Body of pancreas (tissue), 4 donors: ENCODE data around the gene PROZ. TPM values are rescaled to one million over a fixed set of nuclear protein-coding genes. Genes with fewer than 3 reads are reported as not detected.
A peak's percentile ranks its signal among the peaks of the same experiment; 100 is the strongest.

Experiments used
- ATAC-seq: fragments of 150-250 bp; one replicate; pipeline ENCODE4 v1.9.1; 2016
- DNase-seq, 4 donors: peaks; one replicate each; pipeline ENCODE4 v3.0.0-alpha.2; 2019
- H3K27ac ChIP-seq, 4 donors: fragments of 200-600 bp; sonication (generic); 1 replicate in 3 of 4; 2 replicates in 1 of 4; pipeline versions ENCODE4 v1.5.1 to v1.6.1; 2016 to 2019; ENCODE audit warnings: mild to moderate bottlenecking in 1 of 4, mixed read lengths in 1 of 4, moderate library complexity in 1 of 4
- H3K27me3 ChIP-seq, 2 donors: fragments of 200-600 bp; sonication (generic); one replicate each; pipeline ENCODE4 v1.6.0; 2016; ENCODE audit warnings: mild to moderate bottlenecking in 1 of 2
- H3K36me3 ChIP-seq, 2 donors: fragments of 200-600 bp; sonication (generic); replicated peaks in 1 of 2; 2 replicates each; pipeline ENCODE4 v1.5.1; 2016; ENCODE audit warnings: low read depth in 2 of 2; ENCODE audit not compliant: insufficient read depth in 1 of 2
- H3K4me1 ChIP-seq: fragments of 200-600 bp; sonication (generic); one replicate; pipeline ENCODE4 v1.6.0; 2016
- H3K4me3 ChIP-seq, 2 donors: fragments of 200-600 bp; sonication (generic); 1 replicate in 1 of 2; 2 replicates in 1 of 2; pipeline ENCODE4 v1.5.1; 2016 to 2019
- H3K9me3 ChIP-seq, 3 donors: fragments of 200-600 bp; sonication (generic); 1 replicate in 2 of 3; 2 replicates in 1 of 3; pipeline ENCODE4 v1.5.1; 2016
- POLR2A ChIP-seq, 3 donors: fragments of 450-650 bp; IDR thresholded peaks; one replicate each; pipeline ENCODE4 v1.6.1; 2016; ENCODE audit warnings: antibody characterized with exemption in 3 of 3, mild to moderate bottlenecking in 2 of 3
- WGBS, 2 donors: methylation state at CpG; one replicate each; pipeline ENCODE4 v1.1.5; 2017; 5-methylcytosine and 5-hydroxymethylcytosine counted together
- intact Hi-C: fragments of 100-400 bp; cut with DNase I; formaldehyde crosslinking; loops from one replicate; pipeline ENCODE4 v1.15.1; 2023
- total RNA-seq, 2 donors: library from RNA; depleted of rRNA; stranded (reverse); fragments of >200 nt; gene quantifications; one replicate each; pipeline ENCODE4 v1.1.0, GENCODE V29; 2016
- TF ChIP-seq, protein P1 (sequence below), 7 experiments: fragments of 450-650 bp in 4 of 7; fragments of 200-600 bp in 3 of 7; sonication (generic) in 3 of 7; IDR thresholded peaks; one replicate each; pipeline ENCODE4 v1.5.1; 2016 to 2019; ENCODE audit warnings: antibody characterized with exemption in 7 of 7

The PROZ gene
- total RNA-seq, 2 donors from 2014 or later = not detected

DNA sequence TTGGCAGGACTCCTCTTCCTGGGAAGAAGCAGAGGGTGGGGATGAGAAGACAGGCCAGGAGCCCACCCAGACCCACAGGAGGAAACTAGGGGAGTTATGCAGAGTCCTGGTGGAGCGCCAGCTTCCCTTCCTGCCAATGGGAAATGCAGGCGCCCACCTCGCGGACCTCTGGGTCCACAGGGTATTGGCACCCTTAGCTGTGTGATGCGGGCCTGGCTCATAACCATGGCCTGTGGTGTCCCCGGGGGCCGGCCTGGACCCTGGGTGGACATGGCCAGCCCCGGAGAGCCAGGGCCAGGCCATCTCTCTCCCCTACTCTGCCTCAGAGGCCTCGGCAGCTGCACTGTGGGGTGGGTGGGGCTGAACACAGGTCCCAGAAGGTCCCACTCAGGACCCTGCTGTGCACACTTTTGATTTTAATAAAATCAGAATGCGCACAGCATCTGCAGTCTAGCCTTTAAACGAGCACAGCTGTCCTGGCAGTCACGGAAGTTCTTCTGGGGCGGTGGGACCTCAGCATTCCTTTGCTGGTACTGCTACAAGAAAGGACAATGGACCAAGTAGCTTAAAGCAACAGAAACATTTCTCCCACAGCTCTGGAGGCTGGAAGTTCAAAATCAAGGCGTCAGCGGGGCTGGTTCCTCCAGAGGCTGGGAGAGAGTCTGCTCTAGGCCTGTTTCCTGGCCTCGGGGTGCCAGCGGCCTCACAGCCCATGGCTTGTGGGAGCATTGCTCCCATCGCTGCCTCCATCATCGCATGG lies 34.1 kb upstream of the PROZ start:
- 92 to 96% methylated on average over 12 to 19 of the region's 19 CpGs for WGBS, 2 donors

DNA sequence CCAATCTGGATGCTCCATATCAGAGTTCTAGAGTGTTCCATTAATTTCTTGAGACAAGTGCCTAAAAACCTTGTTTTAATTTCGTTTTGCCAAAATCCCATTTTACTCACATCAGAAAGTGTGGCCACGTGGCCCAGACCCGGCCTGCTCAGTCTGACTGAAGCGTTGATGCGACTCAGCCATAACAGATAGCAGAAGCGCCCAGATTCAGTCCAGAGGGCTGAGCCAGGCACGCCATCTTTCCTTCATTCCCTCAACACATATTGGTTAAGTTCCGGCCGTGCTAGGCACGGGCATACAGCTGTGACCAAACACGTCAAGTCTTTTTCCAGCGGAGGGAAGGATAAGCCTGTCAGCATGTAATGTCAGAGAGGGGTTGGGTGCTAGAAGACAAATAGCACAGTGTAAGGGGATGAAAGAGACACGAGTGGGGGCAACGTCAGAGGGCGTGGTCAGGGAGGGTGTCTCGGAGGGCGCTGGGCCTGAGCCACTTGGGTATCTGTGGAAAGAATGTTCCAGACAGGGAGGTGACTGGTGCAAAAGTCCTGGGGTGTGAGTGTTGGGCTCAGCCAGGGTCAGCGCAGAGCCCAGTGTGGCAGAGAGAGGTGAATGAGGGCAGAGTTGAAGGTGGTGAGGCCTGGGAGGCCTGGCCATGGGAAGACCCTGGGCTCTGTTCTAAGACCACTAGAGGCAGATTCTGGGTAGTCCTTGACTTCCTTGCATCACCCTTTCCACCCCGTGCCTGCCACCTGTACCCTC lies 32.8 kb upstream of the PROZ start:
- Histone ChIP-seq H3K4me3 (no peak overlapping the region), H3K36me3 (no peaks in the 10 kb centered on the region), H3K4me1 (peaks cover 6% of the 10 kb centered on the region), H3K9me3 (no peaks in the 10 kb centered on the region), H3K27me3 (no peaks in the 10 kb centered on the region), H3K27ac (no peak overlapping the region)
- 80 to 86% methylated on average over 19 of the region's 19 CpGs for WGBS, 2 donors
- ATAC-seq = no peak
- DNase-seq = peak in 1 of 4 donors; percentile 1
- intact Hi-C loops = no loop called here
- TF ChIP-seq, protein P1, sequence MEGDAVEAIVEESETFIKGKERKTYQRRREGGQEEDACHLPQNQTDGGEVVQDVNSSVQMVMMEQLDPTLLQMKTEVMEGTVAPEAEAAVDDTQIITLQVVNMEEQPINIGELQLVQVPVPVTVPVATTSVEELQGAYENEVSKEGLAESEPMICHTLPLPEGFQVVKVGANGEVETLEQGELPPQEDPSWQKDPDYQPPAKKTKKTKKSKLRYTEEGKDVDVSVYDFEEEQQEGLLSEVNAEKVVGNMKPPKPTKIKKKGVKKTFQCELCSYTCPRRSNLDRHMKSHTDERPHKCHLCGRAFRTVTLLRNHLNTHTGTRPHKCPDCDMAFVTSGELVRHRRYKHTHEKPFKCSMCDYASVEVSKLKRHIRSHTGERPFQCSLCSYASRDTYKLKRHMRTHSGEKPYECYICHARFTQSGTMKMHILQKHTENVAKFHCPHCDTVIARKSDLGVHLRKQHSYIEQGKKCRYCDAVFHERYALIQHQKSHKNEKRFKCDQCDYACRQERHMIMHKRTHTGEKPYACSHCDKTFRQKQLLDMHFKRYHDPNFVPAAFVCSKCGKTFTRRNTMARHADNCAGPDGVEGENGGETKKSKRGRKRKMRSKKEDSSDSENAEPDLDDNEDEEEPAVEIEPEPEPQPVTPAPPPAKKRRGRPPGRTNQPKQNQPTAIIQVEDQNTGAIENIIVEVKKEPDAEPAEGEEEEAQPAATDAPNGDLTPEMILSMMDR (IDR thresholded peaks at IDR 0.05) = no peak
- no peak for TF ChIP-seq POLR2A (IDR thresholded peaks at IDR 0.05)

More for the DNA sequence above, 34.1 kb upstream of the PROZ start:
- Histone ChIP-seq H3K27me3 (no peaks in the 10 kb centered on the region), H3K4me3 (no peak overlapping the region), H3K27ac (no peak overlapping the region), H3K9me3 (no peaks in the 10 kb centered on the region), H3K4me1 (peaks cover 6% of the 10 kb centered on the region), H3K36me3 (no peaks in the 10 kb centered on the region)
- no peak for ATAC-seq
- TF ChIP-seq, protein P1 (IDR thresholded peaks at IDR 0.05) = no peak
- no peak for TF ChIP-seq POLR2A (IDR thresholded peaks at IDR 0.05)
- intact Hi-C loops = no loop called here
- DNase-seq = peak in 1 of 4 donors; percentile 1

DNA sequence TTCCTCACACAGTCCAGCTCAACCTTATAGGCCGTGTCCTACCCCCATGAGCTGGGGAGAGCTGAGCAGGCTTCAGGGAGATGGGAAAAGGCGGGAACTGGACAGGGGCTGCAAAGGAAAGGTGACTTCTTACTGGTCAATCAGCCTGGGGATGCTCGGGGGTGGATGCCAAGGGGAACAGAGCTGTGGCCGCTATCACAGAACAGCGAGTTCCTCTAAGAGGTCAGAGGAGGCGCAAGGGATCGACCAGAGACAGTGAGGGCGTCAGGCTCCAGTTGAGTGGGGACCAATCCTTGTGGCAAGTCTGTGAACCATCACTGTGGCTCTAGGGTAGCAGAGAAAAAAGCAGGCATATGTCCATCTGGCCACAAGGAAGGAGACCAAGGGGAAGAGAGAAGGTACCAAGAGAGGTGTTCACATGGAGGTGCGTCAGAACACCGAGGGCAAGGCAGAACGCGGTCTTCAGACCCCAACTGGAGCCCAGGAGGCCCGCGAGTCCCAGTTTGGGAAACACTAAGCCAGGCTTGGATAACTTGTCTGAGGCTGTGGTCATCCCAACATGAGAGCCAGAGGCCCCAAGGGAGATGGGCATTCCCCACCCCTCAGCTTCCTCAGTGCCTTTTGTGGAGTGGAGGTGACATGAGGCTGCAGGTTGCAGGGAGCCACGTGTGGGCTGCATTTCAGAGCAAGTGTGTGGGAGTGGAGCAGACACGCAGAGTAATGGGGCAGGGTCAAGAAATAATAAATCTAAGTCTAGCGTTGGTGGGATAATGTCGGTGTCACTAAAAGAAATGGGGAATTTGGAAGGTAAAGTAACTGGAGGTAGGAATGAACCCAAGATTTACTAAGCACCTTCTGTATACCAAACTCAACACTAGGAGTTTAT lies 31.9 kb upstream of the PROZ start:
- ATAC-seq = no peak

DNA sequence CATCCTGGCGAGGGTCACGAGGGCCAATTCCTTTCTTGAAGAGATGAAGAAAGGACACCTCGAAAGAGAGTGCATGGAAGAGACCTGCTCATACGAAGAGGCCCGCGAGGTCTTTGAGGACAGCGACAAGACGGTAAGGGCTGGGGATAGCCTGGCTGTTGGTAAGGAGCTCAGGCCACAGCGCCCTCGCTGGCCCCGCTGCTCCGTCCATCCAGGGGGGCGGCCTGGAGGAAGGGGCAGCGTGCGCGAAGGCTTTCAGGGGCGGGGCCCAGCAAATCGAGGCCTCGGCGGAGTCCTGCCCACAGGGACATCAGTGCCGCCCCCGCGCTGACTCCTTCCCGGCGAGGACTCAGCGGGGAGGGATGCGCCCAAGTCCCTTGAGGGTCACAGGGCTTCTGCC lies 29.0 kb upstream of the PROZ start:
- Histone ChIP-seq H3K9me3 (no peaks in the 10 kb centered on the region), H3K36me3 (no peaks in the 10 kb centered on the region), H3K27me3 (no peaks in the 10 kb centered on the region), H3K4me3 (no peak overlapping the region), H3K4me1 (no peaks in the 10 kb centered on the region), H3K27ac (no peak overlapping the region)
- TF ChIP-seq POLR2A (IDR thresholded peaks at IDR 0.05) = no peak
- TF ChIP-seq, protein P1 (IDR thresholded peaks at IDR 0.05) = no peak
- intact Hi-C loops = no loop called here
- WGBS, 2 donors = 61 to 67% methylated on average over 22 to 26 of the region's 27 CpGs
- ATAC-seq = no peak
- DNase-seq = peak in 2 of 4 donors; percentile 1 to 5

More for the DNA sequence above, 31.9 kb upstream of the PROZ start:
- no peak for TF ChIP-seq POLR2A (IDR thresholded peaks at IDR 0.05)
- TF ChIP-seq, protein P1 (IDR thresholded peaks at IDR 0.05) = no peak
- Histone ChIP-seq H3K4me3 (no peak overlapping the region), H3K36me3 (no peaks in the 10 kb centered on the region), H3K27me3 (no peaks in the 10 kb centered on the region), H3K27ac (no peak overlapping the region), H3K4me1 (peaks cover 6% of the 10 kb centered on the region), H3K9me3 (no peaks in the 10 kb centered on the region)
- 78 to 82% methylated on average over 18 of the region's 18 CpGs for WGBS, 2 donors
- intact Hi-C loops = no loop called here
- peak in 1 of 4 donors; percentile 0 for DNase-seq
